DMS79 treated with DMSO at 0.1 percent for 48 hours (cell line): Measurements from ENCODE around the gene SAP30L.
A peak's percentile ranks its signal among the peaks of the same experiment; 100 is the strongest.

Source experiments
- DNase-seq: peaks from one replicate; lab custom pipeline; 2025; lab: John Stamatoyannopoulos, UW

The SAP30L gene, protein sequence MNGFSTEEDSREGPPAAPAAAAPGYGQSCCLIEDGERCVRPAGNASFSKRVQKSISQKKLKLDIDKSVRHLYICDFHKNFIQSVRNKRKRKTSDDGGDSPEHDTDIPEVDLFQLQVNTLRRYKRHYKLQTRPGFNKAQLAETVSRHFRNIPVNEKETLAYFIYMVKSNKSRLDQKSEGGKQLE

DNA sequence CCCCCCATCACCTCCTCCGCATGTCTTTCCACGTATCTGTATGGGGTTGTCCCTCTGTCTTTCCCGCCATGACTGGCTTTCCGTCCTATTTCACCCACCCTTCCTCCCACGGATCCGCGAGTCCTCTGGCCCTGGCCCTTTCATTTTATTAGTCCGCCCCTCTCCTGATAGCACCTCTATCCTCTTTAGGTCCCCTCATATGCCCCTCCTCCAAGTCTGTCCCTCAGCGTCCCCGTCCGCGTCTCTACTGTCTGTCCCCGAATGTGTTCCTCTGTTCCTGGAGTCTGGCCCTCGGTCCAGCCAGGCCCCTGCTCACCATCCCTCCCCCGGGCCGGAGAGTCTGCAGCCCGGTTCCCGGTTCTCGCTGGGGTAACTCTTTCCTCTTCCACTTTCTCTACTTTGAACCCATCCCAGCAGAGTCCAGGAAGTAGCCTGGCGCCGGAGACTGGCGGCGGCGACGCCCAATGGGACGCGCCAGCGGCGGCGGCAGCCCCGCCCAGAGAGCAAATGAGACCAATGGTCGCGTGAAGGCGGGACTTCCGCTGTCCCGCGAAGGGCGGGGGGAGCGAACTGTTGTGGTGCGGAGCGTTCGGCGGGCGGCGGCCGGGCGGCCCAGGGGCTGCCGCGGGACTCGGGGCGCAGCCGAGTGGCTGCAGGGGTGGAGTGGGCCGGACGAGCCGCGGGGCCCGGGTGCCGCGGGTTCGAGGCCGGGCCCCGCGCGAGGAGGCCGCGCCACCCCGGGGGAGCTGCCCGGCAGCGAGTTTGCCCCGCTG lies at the start of gene SAP30L:
SAP30L (plus strand) TSS at position 576 of the 773 bp plus-strand sequence. CDS start 608 bp downstream, outside the sequence.
- DNase-seq = peak; percentile 63

DNA sequence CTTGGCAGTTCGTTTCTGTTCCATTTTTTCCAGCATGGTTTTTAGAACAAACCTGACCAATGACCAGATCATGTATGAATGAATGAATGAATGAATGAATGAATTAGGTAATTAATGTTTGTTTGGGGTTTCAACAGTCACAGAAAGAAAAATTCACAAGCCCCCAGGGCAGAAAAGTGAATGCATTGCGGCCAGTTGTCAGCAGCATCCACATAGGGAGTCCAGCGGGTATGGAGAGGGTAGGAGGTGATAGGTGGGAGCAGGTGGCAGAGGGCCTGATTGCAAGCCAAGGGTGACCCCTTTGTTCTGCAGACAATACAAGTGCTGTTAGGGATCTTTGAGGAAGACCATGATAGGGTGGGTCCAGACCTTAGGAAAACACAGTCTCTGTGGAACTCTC lies 49.7 kb upstream of the SAP30L start:
- DNase-seq = no peak

DNA sequence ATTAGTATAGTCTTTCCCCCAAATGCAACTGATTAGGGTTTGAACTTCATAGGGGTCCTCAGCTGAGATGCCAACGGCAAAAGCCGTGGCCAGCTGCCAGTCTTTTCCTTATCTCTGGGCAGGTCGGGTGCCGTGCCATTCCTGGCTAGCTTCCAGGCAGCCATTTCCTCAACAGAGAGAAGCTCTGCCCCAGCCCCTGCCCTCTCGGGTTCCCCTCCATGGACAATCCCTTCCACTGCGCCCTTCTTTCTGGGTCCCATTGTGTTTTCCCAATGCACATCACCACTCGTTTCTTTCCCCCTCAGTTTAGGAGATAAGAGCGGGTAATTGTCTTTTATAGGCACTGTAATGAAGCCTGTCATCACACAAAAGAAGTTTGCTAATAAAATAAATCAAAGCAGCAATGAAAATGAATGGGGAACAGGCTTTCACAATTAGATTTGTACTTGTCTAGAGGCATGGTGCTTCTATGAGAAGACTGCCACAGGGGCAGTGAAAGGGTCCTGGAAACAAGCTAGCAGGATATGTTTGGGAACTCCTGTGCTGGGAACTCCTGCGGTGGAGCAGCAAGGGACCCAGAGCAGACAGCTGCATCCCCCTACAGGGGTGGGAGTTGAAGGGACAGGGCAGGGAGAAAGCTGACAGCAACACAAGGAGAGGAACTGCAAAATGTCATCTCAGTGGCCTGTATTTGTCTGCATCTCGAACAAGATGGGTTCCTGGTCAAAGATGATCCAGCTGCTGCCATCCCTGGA lies 48.0 kb upstream of the SAP30L start:
- DNase-seq = peak; percentile 50

DNA sequence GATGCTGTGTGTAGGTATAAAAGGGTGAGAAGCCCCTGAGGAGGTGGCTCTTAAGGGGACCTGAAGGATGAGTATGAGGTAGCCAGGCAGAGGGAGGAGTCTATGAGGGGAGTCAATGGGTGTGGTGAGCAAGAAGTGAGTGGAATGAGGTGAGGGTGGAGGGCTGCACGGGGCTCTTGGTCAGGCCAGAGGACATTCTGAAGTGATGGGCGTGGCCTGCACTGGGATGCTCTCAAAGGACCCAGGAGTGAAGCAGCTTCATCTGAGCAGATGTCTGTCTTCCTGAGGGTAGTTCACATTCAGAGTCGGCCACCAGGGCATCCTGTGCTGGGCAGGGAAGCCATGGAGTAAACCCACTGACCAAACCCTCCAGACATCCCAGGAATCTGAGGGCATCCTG lies 45.1 kb upstream of the SAP30L start:
- DNase-seq = no peak

DNA sequence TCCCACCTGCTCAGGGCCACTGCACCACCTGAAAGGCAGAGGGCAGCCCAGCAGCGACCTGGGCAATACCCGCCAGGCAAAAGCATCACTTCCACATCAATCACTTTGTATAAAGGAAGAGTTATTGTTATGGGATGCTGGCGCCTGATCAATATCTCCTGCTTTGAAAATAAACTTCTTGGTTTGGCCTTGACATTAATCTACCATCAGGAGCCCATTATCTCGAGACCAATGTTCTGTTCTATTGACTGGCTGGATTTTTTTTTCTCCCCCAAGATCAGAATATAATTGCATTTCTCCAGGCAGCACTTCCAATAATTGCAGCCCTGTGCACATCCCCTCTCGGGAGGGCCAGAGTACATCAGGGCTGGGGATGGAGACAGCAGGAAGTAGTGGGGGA lies 44.4 kb upstream of the SAP30L start:
- no peak for DNase-seq

DNA sequence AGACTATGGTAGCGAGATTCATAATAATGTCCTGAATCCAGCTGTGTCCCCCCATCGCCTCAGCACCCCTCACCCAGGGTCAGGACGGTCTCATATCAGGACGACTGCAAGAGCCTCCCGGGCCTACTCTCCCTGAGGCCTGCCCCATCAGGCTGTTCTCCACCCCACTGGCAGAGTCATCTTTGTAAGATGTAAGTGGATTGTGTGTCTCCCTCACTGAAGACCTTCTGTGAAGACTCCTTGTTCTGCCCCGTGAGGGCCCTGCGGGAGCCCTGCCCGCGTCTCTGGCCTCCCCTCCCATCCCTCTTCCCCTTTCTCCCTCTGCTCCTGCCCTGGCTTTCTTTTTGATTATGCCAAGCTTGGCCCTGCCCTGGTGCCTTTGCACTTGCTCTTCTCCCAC lies 43.9 kb upstream of the SAP30L start:
- DNase-seq = no peak

DNA sequence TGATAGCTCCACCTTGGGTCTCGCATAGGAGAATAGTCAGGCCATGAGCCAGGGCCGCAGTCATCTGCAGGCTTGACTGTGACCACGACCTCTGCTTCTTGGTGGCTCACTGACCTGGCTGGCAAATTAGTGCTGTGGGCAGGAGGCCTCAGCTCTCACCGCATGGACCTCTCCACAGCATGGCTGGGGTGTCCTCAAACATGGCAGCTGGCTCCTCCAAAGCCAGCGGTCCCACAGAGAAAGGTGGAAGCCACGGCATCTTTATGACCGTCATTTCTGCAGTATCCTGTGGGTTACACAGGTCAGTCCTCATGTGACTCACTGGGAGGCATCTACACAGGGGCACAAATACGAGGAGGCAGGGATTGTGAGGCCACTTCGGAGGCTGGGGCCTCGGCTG lies 43.2 kb upstream of the SAP30L start:
- DNase-seq = no peak

DNA sequence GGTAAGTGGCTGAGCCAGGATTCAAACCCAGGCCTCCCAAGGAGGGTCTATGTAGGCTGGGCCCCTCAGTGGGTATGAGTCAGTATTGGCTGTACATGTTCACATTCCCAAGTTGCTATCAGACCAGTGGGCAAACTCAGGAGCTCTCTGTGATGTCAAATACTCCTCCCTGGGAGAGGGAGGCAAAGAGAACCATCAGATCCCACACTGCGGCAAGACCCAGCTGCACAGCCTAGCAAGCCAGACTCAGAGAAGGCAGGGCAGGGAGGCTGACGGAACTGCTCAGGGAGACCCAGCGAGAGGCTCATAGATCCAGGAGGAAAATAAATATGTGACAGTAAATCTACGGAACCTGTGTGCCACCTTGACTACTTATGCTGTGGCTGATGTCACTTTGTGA lies 42.6 kb upstream of the SAP30L start:
- no peak for DNase-seq

DNA sequence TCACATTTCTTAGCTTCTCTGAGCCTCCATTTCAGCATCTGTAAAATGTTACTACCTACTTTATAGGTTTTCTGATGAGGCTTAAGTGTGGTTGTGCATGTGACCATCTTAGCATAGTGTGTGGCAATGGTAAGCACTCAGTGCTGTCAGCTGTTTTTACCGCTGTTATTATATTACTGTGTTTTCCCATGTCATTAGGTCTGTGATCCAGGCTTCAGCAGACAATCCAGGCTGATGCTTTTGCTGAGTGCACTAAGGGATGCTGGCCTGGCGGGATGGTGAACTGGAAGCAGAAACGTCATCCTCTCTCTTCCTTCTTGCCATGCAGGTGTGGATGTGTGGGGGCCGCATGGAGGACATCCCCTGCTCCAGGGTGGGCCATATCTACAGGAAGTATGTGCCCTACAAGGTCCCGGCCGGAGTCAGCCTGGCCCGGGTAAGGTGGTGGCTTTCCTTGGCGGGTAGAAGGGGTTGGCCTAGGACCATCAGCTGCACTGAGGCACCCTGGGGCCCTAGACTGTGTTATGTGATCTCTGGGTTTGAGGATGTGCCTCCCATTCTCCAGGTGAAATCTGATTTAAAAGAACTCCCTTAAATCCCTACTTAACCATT lies 41.9 kb upstream of the SAP30L start:
- DNase-seq = no peak

DNA sequence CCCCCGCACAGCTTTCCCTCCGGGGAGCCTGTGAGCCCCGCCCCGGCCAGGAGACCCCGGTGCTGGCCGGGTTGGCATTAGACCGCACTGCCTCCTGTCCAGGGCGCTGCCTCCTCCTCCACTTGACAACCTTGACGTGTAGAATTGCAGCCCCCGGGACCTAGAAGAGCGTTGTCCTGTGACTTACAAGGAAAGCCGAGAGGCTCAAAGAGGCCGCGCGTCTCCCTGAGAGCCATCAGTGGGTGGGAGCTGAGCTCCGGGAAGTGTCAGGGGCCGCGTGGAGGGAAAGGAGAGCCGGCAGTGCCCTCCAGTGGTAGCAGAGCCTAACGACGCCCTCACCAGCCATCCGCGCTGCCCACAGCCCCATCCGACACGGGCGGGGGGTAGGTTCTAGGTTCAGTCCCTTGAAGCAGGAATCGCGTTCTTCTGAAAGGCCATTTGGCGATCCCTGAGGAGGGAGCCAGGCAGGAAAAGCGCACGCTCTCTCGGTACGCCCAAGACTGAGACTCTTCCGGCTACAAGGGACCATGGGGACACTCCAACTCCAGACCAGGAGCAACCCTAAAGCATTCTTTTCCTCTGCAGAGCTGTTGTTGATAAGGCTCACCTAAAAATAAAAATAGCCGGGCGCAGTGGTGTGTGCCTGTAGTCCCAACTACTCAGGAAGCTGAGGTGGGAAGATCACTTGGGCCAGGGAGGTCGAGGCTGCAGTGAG lies 40.6 kb upstream of the SAP30L start:
- peak; percentile 40 for DNase-seq

DNA sequence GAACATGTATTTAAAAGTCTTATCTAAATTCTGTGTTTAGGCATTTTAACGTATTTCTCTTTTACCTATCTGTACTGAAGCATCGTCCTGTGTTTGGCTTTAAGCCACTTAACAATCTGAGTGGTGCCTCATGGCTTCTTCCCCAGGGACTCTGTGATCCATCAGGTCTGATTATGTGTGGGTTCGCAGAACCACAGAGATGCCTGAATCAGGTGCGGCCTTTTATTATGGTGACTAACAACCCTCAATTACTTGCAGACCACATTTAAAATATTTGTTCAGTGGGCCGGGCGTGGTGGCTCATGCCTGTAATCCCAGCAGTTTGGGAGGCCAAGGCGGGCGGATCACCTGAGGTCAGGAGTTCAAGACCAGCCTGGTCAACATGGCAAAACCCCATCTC lies 39.6 kb upstream of the SAP30L start:
- no peak for DNase-seq

DNA sequence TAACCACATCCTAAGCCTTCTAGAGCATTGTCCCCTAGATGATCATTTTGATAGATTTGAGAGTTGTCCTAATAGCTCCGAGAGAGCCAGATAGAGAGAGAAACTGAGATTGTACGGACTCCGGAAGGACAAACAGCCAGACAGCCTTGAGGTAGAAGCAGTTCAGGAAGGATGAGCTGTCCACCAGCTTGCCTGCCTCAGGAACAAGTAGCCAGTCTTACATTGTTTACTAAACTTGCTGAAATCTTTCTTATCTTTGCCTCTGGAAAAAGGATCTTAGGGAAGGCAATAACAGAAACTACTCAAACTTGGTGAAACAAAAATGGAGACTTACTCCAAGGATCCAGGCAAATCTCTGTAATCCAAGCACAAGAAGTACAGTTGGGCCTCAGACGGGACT lies 39.0 kb upstream of the SAP30L start:
- no peak for DNase-seq

DNA sequence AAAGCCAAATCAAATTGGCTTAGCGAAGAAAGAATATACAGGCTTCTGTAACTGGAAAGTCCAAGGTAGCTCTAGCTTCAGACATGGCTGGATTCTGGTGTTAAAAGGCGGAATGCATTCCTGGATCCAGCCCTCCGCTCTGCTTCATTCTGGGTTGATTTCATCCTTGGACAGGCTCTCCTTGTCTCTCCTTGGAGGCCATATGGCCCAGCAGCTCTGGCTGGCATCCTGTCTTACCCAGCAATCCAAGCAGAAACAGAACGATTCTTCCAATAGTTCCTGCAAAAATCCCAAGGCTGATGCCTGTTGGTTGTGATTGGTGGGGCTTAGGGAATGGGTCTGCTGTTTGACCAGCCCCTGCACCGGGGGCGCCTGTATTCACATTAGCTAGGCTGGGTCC lies 37.0 kb upstream of the SAP30L start:
- no peak for DNase-seq

DNA sequence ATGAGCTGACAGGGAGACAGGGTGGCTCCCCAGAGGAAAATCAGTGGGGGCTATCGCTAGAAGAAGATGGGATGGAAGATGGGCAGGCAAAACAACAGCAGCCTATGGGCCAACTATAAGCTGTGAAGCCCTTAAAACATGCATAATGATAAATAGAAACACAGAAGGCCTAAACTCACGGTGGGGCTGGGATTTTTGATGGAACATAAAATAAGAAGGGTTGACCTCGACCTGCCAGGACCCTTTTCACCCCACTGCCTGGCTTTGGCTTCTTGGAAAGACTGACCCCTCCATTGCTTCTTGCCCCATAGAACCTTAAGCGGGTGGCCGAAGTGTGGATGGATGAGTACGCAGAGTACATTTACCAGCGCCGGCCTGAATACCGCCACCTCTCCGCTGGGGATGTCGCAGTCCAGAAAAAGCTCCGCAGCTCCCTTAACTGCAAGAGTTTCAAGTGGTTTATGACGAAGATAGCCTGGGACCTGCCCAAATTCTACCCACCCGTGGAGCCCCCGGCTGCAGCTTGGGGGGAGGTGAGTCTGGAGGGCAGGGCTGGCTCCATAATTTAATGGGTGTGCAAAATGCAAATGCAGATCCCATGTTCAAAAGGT lies 36.5 kb upstream of the SAP30L start:
- no peak for DNase-seq

DNA sequence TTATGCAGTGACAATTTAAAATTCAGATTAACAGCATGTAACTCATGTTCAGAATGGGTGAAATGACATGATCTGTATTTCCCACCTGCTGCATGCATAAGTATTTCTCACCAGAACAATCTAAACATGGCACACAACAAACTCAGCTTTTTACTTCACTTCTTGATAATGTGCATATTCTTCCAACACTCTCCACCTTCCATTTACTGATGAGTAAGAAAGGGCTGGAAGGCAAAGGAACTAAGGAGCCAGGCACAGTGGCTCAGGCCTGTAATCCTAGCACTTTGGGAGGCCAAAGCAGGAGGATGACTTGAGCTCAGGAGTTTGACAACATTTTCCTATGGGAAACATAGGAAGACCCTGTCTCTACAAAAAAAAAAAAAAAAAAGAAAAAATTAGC lies 35.8 kb upstream of the SAP30L start:
- DNase-seq = no peak

DNA sequence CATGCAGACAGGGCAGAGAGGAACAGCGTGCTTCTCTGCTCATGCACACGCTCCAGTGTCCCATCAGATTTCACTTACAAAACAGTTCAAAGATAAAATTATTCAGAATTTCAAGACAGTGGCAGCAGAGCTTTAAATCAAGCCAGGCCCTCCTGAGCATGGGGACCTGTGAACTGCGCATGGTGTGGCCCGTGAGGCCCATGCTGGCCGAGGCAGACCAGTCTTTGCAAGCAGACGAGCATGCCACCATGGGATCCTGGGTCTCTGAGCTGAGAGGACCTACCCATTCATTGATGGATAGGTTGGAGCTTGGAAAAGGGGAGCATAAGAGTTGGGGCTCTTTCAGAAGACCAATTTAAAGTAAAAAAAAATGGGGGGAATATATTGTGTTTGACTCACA lies 35.0 kb upstream of the SAP30L start:
- DNase-seq = no peak

DNA sequence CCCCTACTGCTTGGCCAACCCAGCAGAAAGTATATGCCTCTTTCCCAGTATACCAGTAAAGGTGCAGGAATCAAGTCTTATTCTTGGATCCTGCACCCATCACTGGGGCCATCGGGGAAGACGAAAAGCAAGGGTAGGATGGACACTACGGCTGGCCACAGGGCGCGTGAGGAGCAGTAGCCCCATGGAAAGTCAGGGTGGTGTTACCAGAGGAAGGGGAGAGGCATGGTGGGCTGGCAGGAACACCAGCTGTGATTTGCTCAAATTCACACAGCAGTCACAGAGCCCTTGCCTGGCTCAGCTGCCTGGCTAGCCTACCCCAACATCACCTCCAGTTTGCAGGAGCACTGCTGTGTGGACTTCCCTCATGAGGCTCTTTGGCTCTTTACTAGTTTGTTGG lies 34.5 kb upstream of the SAP30L start:
- DNase-seq = no peak

DNA sequence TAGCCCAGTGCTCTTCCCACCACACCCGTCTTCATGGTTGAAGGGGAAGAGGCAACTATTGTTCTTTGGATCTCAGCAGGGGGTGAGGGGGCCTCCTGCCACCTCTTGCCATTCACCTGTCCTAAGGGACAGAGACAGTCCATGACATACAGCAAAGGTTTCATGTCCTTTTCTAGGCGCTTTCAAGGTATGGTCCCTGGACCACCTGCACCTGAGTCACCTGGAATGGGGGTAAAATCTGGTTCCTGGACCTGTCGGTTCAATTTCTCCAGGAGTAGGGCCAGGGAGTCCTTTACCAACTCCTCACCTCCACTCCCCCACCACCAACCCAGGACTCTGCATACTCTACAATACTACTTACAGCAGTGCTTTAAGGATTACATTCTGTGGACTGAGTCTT lies 33.5 kb upstream of the SAP30L start:
- no peak for DNase-seq

DNA sequence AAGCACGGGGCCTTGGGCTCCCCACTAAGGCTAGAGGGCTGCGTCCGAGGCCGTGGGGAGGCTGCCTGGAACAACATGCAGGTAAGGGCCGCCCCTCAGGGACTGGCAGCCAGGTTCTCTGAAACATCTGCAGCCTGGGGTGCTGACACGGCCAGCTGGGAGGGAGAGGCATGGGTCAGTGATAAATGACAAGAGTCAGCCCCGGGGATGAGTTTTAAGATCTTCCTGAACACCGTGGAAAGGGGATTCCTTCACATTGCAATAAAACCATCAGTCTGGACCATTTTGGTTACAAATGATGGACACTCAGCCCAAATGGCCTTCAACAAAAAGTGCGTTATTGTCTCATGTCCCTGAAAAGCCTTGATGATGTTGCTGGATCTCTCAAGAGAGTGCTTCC lies 32.9 kb upstream of the SAP30L start:
- DNase-seq = no peak

DNA sequence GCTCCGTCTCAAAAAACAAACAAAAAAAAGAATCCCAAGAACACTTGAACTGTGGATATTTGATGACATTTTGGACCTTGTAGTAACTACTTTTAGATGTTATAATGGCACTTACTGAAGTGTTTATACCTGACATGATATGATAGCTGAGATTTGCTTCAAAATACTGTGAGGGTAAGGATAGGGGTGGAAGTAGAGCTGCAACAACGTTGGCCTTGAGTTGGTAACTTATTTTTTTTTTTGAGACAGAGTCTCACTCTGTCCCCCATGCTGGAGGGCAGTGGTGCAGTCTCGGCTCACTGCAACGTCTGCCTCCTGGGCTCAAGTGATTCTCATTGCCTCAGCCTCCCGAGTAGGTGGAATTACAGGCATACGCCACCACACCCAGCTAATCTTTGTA lies 30.7 kb upstream of the SAP30L start:
- no peak for DNase-seq

DNA sequence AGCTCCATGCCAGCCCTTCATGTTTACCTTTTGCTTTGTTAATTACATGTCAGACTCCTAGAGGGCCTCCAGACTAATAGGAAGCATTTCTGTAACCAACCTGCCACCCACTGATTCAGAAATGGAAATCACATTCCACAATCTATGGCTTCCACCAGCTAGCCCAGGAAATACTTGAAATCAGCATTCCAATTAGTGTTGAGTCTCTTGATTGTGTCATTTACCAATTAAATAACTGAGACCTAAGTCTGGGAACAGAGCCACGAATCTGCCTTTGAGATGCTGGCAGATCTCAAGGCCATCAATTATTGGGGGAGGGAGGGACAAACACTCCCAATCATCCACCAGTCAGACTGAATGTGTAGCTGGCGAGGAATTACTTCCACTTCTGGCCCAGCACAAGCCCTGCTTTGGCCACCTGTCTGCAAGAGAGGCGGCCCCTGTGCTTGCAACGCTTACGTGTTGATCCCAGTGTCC lies 27.4 kb upstream of the SAP30L start:
- DNase-seq = no peak

DNA sequence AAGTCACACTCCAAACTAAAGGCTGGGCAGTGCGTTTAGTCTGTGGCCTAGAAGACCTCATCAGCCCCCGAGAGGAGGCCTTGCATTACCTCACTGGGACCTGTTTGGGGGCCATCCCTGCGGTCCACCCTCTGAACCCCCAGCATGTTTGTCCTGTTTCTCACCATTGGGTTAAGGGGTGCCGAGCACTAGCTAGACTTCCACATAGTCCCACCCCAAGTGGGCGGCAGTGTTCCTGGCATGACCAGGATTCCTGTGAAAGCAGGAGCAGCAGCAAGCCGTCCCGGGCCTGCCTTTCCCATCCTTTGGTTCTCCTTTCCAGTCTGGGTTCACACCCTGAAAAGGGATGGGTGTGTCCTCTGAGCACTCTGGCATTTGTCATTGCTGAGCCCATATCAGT lies 26.6 kb upstream of the SAP30L start:
- DNase-seq = no peak
